K562 (cell line): ENCODE results near the gene EPB41L4A.

Source experiments
- ATF1 ChIP-seq, 2 experiments: fragments of 450-650 bp in 1 of 2; IDR thresholded peaks; 2 replicates each; pipeline ENCODE4 v1.6.1; 2016; ENCODE audit warnings: missing compliant biosample characterization in 1 of 2, missing genetic modification characterization in 1 of 2
- CEBPG ChIP-seq, 3 experiments: fragments of 200-800 bp in 1 of 3; sonication (Bioruptor generic) in 1 of 3; sonication (generic) in 1 of 3; formaldehyde crosslinking in 1 of 3; IDR thresholded peaks in 2 of 3; conservative IDR thresholded peaks in 1 of 3; 2 replicates each; pipeline versions ENCODE4 v1.6.1 to v1.8.0; 2016 to 2022; ENCODE audit warnings: missing compliant biosample characterization in 2 of 3, missing genetic modification characterization in 2 of 3, mild to moderate bottlenecking in 1 of 3, missing genetic modification reagents in 1 of 3
- HDAC6 ChIP-seq: IDR thresholded peaks from 2 replicates; pipeline ENCODE4 v1.6.1; 2012; ENCODE audit warnings: low read depth, mild to moderate bottlenecking, control low read depth, inconsistent platforms, low read length, moderate library complexity
- MAFK ChIP-seq: IDR thresholded peaks from 2 replicates; pipeline ENCODE4 v1.6.1; 2011; ENCODE audit warnings: low read length, improper control_type of control experiment
- RNF2 ChIP-seq: sonication (generic); IDR thresholded peaks from 2 replicates; pipeline ENCODE4 v1.6.1; 2016
- TAF1 ChIP-seq: IDR thresholded peaks from 2 replicates; pipeline ENCODE4 v1.6.1; 2011; ENCODE audit warnings: mild to moderate bottlenecking, low read length, moderate library complexity; ENCODE audit not compliant: insufficient read depth, control insufficient read depth, severe bottlenecking; ENCODE audit errors: extremely low read depth
- YY1 ChIP-seq, 3 experiments: IDR thresholded peaks; 2 replicates each; pipeline ENCODE4 v1.6.1; 2011; ENCODE audit warnings: low read length in 2 of 3, mild to moderate bottlenecking in 2 of 3, moderate library complexity in 2 of 3, borderline replicate concordance in 1 of 3, control low read depth in 1 of 3, low read depth in 1 of 3; ENCODE audit not compliant: insufficient read depth in 3 of 3, insufficient replicate concordance in 2 of 3, control insufficient read depth in 1 of 3, insufficient read length in 1 of 3; ENCODE audit errors: extremely low read depth in 1 of 3
- ZNF140 ChIP-seq: fragments of 250-450 bp; sonication (Bioruptor Pico); IDR thresholded peaks from 2 replicates; pipeline ENCODE4 v1.8.0; 2021; ENCODE audit warnings: moderate library complexity, mild to moderate bottlenecking, inconsistent platforms
- TF ChIP-seq, protein P1 (sequence below): sonication (generic); formaldehyde crosslinking; IDR thresholded peaks from 2 replicates; pipeline ENCODE4 v1.8.1; 2022; ENCODE audit warnings: missing genetic modification reagents

DNA sequence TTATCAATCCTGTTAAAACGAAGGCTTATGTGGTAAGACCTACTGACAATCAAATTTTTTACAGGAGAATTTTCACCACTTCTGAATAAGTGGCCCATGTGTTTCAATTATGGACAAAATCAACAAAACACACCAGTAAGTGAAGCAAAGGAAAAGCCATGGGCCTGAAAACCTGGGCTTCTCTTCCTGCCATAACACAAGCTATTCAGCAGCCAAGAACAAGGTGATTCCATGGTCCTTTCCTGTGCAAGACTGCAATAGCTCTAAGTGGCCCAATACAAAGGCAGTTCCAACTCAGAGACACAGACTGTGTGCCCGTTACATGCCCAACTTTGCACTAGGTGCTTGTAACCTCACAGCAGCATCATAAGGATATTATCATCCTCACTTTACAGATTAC is 168.5 kb downstream of the EPB41L4A start:
- no peak for TF ChIP-seq RNF2
- TF ChIP-seq ZNF140: no peak
- TF ChIP-seq, protein P1, sequence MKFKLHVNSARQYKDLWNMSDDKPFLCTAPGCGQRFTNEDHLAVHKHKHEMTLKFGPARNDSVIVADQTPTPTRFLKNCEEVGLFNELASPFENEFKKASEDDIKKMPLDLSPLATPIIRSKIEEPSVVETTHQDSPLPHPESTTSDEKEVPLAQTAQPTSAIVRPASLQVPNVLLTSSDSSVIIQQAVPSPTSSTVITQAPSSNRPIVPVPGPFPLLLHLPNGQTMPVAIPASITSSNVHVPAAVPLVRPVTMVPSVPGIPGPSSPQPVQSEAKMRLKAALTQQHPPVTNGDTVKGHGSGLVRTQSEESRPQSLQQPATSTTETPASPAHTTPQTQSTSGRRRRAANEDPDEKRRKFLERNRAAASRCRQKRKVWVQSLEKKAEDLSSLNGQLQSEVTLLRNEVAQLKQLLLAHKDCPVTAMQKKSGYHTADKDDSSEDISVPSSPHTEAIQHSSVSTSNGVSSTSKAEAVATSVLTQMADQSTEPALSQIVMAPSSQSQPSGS: no peak
- TF ChIP-seq CEBPG (CRISPR knock-in tag; IDR thresholded peaks at IDR 0.05): no peak
- TF ChIP-seq CEBPG (tag; conservative IDR thresholded peaks at IDR 0.05 in 1 of 2, IDR thresholded peaks at IDR 0.05 in 1 of 2): no peak
- no peak for TF ChIP-seq MAFK
- no peak for TF ChIP-seq YY1 (IDR thresholded peaks at IDR 0.05; ENCODE audit: borderline replicate concordance in 1 of 3, control insufficient read depth in 1 of 3, extremely low read depth in 1 of 3, insufficient read depth in 3 of 3, insufficient read length in 1 of 3, insufficient replicate concordance in 2 of 3, low read depth in 1 of 3, low read length in 2 of 3)
- TF ChIP-seq ATF1 (CRISPR knock-in tag; IDR thresholded peaks at IDR 0.05): no peak
- no peak for TF ChIP-seq ATF1 (tag; IDR thresholded peaks at IDR 0.05)
- TF ChIP-seq TAF1: no peak
- TF ChIP-seq HDAC6: no peak
